Fibroblast of skin of back (primary cell): ENCODE measurements around the gene CDH9.
"Not testable (repeated sequence)": the region's sequence is repeated elsewhere in the genome, so short reads cannot be mapped to it uniquely, and the experiment has no call there.

ENCODE experiments used
- DNase-seq: peaks from one replicate; pipeline ENCODE4 v3.0.0-alpha.2; 2013

Gene CDH9

DNA sequence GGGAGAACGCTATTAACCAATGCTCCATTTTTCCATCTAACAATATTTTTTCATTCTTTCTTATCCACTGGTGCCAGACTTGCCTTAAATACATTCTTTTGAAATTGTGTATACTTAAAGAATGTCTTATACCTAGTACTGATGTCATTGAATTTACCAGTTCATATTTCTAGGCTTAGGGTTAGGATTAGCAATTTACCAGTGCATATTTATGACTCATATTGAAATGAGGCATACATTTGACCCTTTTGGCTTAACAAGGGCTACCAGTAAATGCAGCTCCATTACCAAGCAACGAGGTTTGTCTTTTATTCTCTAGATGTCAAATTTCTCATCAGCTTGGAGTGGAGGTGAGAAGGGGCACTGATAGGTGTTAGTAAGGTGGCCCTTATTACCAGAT is 89.5 kb downstream of the CDH9 start:
- no peak for DNase-seq

DNA sequence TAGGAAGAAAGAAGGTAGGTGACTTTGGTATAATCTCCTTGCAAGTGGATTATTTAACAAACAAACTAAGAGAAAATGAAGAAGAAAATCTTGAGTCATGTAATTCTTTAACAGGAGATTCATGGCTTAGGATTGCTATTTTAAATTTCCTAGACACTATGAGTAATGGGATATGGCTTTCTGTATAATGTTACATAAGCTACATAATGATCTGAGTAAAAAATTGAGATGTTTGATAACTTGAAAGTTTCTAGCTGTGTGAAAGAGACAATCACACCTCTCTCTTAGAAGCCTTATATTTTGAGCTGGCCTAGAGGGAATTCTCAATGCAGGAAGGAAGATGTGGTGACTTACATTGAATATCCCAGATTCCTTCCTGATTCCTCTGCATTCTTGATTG is 92.5 kb downstream of the CDH9 start:
- peak; percentile 0 for DNase-seq

DNA sequence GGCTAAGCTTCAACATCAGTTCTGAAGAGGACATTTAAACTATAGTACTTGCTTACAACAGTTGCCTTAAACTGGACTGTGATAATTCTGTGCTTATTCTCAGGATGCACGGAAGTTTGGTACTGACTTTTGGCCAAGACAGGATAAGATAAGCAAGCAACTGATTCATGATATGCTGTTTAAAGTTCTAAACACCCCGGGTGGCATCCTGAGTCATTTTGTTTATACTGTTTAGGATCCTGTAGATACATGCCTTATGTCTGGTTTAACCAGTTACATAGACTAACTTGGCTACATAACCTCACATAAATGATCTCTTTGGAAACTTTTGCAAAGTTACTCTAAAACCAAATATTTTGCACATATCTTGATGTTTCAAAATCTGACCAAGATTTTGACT is 95.9 kb downstream of the CDH9 start:
- peak; percentile 1 for DNase-seq

DNA sequence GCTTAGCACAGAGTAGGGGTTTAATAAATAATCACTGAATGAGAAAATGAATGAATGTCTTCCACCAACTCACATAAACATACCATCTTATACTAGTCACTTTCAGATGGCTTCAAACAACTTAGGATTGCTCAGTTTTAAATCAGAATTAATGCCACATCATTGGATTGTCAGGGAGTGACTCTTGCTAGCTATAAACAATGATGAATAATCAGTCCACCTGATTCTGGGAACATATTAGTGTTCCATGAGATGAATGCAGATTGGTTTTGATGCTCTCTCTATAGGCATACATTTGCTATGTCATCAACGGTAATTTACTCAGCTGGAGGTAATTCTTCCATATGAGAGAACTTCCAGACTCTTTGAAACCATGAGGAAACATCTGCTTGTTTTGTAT is 97.4 kb downstream of the CDH9 start:
- DNase-seq = no peak

DNA sequence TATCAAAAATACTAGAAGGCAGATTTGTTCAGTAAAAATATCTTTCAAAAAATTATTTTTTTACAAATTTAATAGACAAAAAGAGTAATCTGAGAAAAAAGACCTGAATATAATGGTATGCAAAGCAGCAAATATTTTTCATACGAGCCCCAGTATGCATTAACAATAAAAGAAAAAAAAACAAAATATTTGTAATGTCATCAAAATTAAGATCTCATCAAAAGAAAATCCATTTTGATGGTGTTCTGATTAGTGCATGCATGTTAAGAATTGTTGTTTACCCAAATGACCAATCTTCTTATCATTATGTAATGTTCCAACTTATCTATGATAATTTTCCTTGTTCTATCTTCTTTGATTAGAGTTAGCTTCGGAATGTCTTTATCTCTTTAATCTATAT is 106.1 kb downstream of the CDH9 start:
- no peak for DNase-seq

DNA sequence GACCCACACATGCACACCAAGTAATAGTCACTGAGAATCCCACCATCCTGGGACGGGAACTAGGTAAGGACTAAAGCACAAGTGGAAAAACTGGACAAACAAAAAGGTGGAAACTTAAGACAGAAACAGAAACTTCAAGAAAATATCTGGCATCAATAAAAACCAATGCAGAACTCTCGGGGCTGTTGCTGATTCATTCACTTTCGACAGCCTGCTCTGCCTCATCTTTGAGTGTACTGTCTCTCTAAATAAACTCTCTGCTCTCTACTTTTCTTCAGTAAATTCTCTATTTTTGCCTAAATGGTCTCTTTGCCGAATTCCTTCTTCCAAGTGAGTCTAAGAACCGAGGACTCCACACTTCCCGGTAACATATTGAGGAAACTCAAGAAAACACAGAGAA is 116.9 kb downstream of the CDH9 start:
- no peak for DNase-seq

DNA sequence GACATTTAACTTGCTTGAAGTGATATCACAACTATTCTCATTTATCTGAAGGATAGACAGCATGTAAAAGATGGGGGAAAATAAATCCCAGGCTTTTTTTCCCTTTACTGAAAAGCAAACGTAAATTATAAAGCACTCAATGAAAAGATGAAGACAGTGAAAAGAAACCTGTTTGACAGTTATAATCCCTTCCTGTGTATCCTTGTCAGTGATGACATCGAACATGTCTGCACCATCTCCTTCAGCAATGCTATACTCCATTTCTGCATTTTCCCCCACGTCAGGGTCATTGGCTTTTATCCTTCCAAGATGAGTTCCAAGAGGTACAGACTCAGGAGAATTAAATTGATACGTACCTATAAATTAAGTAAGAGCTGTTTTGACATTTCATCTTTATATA is 134.9 kb downstream of the CDH9 start:
- no peak for DNase-seq

DNA sequence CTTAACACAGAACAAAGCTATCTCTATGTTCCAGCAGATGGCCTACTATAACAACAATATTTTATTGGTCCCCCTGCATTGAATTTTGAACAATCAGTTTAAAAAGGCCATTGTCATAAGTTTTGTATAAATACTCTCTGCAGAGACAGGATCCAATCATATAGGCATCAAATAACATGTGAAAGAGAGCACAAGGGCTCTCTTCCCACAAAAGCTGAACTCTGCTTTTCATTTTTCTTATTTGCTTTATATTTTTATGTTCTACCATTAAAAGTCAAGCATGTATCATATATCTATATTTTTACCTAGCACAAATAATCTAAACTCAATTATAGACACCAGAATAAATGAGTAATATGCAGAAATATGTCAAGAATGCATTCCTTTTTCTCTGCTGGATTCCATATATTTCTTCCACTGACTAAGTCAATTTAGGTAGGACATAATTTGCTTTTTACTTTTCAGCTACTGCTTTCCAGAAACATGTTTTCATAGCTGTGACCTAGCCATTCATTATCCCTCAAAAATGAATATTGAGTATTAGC is 143.6 kb downstream of the CDH9 start:
- DNase-seq = peak; percentile 35

DNA sequence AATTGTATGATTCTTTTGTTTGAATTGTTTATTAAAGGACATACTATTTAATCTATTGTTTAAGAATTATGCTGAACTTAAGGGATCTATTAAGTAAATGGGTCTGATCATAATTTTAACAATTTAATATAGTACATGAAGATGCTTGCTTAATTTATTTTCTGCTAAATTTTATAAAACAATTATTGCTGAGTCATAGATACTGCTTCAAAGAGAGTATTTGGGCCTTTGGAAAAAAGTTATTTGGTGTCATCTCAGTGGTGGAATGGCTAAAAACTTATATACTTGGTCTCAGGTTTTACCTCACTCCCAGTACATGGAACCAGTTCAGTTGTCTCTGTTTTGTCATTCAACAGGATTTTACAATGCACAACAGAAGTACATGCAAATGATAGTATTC is 145.3 kb downstream of the CDH9 start:
- no peak for DNase-seq

DNA sequence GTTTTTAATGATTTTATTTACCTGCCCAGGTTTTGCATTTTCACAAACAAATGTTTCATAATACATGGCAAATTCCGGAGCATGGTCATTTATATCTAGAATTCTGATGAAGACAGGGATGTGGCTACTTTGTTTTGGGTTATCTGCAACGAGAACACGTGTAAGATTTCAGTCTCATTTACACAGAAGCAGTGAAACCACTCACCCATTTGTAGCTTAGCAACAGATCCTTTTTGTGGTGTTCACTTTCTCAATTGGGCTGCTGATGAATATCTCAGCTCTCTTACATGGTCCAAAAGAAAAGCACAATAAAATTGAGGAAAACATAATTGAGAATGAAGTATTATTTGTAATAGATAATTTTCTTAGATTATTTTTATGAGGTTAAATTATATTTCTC is 148.6 kb downstream of the CDH9 start:
- no peak for DNase-seq

DNA sequence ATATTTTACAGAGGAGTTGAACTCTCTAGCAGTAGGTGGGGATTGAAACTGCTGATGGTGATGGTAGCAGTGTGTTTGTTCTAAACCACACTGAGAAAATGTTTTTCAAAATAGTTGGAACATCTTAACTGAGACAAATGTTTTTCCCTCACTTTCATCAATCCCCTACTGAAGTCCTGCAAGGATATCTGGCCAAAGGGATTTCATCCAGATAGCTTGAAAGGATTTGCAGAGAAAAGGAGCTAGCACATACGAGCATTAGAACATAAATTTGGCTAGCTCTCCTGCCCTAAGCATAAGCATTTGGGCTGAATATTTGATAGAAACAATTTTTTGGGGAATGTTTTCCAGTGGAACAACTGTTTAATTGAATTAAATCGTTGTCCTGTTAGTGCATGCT is 153.9 kb downstream of the CDH9 start:
- DNase-seq = no peak

DNA sequence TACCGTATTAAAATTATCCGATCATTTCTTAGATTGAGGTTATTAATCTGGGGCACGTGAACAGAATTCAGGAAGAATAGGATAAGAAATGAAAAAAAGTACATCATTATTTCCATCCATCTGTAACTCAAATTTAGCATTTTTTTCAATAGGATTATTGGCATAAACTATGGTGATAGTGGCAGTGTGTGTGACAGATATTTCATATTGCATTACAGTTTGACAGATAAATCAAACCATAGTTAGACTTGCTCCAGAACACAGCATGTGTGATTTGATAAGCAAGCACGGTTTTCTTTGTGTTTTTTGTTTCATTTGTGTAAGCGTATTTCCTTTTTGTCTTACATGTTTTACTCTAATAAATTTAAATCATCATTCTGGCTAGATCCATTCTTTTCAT is 155.0 kb downstream of the CDH9 start:
- DNase-seq = no peak

DNA sequence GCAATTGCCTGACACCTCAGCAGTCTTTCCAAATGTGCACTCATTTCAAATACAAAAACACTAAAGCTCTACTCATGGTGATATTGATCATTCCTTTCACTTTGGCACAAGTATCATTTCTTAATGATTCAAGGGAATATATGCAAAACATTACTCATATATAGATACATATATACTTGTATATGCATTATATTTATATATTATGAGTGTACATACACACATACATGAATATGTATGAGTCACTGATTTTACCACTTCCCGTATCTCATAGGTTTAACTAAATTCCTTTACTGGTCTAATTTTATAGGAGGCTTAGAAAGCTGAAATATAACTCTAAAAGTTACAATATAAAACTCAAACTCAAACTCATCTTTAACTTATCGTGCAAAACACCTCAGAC is 156.5 kb downstream of the CDH9 start:
- DNase-seq = no peak

DNA sequence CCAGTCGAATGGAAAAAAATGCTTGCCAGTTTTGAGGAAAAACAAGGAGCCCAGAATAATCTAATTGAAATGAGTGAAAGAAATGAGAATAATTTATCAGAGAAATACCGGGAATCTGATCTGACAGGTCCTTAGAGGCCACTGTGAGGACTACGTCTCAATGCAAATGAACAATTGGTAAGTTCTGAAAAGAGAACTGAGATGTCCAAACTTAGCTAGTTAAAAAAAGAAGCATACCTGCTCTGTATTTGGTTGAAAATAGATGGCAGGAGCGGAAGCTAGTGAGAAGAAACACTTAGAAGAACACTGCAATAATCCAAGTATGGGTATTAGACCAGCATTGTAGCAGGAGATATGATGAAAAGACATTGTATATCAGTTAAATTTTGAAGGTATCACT is 161.2 kb downstream of the CDH9 start:
- DNase-seq = no peak

DNA sequence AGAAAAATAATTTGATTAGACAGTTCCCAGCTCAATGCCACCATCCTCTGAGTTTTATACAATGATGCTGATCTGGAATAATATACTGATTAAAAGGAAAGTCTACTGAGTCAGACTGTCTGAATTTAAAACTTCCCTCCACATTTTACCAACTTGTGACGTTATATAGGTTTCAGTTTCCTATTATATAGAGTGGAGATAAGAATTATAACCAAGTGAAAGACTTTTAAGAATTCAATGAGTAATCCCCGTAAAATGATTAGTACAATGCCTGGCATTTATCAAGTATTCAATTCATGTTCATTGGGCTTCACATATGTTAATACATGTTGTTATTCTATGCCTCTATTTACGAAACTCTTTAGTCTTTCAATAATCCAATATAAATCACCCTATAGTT is 166.0 kb downstream of the CDH9 start:
- DNase-seq = no peak

DNA sequence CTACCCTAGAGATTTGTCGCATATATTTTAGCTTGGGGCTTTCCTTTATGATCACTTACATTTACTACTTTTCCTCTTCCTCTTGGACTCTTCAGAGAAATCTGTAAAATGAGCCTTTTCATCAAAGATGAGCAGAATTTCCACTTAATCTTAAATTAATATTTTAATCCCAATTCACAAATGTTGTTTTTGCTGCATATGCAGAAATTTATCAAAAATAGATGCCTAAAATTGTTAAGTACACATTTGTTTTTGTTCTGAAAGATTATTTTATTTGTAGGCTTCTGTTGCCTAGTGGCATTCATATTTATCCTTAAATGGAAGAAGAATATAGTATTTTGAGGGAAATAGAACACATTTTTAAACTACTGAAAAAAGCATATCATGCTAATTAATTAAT is 168.6 kb downstream of the CDH9 start:
- DNase-seq = no peak

DNA sequence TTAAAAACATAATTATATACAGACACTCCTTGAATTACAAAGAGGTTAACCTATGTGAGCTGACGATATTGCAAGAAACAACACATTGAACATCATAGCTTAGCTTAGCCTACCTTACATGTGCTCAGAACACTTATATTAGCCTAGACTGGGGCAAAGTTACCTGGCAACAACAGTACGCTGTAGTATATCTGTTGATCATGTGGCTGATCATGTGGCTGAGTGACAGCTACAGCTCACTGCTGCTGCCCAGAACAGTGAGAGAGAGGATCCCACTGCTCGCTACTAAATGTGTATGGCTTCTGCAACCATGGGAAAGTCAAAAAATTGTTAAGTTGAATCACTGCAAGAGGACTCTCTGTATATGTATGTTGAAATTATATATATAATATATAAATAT is 169.9 kb downstream of the CDH9 start:
- no peak for DNase-seq

DNA sequence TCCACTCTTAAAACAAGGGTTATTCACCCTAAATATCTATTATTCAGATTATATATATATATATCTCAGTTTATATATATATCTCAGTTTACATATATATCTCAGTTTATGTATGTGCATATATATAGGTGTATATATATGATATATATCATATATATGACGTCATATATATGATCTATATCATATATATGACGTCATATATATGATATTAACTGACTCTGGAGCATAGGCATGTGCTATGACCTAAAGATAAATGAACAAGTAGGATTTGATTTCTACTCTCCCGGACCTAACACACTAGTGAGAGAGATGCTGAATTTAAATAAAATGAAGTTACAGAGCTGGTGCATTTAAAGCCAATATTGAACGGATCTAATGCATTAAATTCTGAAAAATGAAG is 174.3 kb downstream of the CDH9 start:
- DNase-seq = no peak

DNA sequence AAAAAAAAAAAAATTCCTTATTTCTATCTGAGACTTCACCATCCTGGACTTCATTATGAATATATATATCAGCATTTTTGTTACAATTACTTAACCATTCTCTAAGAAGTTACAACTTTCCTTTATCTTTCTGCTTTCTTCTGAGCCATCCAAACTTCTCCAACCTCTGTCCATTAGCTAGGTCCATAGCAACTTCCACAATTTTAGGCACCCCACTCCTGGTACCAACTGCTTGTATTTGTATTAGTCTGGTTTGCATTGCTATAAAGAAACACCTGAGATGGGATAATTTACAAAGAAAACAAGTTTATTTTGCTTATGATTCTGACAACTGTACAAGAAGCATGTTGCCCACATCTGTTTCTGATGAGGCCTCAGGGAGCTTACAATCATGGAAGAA is 182.1 kb downstream of the CDH9 start:
- DNase-seq = no peak

DNA sequence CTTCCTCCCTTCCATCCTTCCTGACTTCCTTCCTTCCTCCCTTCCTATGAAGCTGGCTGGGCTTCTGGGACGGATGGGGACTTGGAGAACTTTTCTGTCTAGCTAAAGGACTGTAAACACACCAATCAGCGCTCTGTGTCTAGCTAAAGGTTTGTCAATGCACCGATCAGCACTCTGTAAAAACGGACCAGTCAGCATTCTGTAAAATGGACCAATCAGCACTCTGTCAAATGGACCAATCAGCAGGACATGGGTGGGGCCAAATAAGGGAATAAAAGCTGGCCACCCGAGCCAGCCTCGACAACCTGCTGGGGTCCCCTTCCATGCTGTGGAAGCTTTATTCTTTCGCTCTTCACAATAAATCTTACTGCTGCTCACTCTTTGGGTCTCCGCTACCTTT is 185.9 kb downstream of the CDH9 start:
- DNase-seq = not testable (repeated sequence)

DNA sequence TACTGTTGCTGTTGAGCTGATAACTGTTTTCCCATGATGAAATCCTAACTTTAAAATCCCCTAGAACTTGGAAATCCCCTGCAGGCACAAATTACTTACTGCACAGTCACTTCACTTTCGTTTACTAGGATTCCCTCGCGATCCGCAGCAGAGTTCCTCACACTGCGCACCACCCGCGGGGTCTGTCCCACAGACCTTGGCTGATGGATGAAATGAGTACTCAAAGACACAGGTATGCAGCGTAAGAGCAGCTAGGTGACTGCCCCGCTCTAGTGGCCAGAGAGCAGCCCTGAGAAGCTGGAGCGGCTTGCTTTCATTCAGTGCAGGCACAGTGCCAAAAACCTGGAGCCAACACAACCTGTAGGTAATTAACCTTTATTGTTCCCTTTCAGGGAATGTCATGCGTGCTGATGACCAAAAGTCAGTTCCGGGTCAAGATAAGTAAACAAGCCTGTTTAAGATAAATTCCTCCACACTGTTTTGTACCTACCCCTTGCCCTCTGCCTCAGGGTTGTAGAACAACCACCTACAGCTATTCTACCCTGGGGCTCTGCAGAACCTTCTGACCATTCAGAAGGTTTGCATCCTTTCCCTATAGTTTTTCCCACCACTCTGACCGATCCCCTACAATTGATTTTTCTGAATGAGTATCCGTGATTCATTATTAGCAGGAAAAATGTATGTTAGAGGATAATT is 191.2 kb downstream of the CDH9 start:
- no peak for DNase-seq

DNA sequence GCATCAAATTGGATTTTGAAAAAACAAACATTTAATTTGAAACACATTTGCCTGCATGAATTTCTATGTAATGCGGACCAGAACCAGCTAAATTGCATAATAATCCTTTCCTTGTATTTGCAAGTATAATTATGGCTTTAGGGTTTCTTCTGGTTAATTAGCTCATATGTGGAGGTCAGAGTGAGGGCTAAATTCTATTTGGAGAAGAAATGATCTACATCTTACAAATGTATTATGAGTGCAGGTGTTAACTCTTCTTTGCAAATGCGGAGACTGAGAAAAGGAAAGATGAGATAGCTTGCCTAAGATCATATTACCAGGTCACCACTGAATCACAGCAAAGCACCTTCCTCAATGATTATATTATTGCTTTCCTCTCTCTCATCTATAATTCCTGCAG is 194.7 kb downstream of the CDH9 start:
- DNase-seq = no peak

DNA sequence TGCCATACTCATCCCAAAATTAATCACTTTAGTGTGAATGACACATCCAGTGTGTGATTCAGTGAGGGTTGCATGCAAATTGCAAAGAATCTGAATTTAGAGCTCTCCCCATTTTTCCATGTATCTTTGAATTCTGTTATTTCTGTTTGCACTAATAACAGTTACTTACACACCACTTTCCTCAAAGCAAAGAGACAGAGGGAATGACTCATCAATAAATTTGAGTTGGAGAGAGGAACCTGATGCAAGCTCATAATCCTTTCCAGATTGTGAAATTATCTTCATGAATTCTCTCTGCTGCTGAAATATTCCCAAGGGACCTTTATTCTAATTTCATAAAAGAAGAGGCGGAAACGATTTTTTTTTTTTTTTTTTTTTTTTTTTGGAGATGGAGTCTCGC is 204.8 kb downstream of the CDH9 start:
- DNase-seq = no peak
